Immature natural killer cell (primary cell): ENCODE measurements around the gene SNAP29. TPM values are rescaled to one million over a fixed set of nuclear protein-coding genes. Genes with fewer than 3 reads are reported as not detected.
"Not testable (repeated sequence)": the region's sequence is repeated elsewhere in the genome, so short reads cannot be mapped to it uniquely, and the experiment has no call there.

ENCODE experiments used
- DNase-seq, 3 donors: peaks; one replicate each; pipeline ENCODE4 v3.0.0; 2022; ENCODE audit warnings: mixed read lengths in 1 of 3
- H3K27ac Mint-ChIP-seq, 6 donors: one replicate each; pipeline ENCODE4 v1.8.0; 2020; ENCODE audit warnings: mixed read lengths in 6 of 6, mild to moderate bottlenecking in 5 of 6, inconsistent platforms in 4 of 6, moderate library complexity in 3 of 6
- H3K27me3 Mint-ChIP-seq, 3 donors: one replicate each; pipeline ENCODE4 v1.8.0; 2020 to 2021; ENCODE audit warnings: low read depth in 3 of 3, mild to moderate bottlenecking in 3 of 3, mixed read lengths in 3 of 3, moderate library complexity in 3 of 3, inconsistent platforms in 1 of 3
- H3K36me3 Mint-ChIP-seq, 3 donors: one replicate each; pipeline ENCODE4 v1.8.0; 2020; ENCODE audit warnings: mixed read lengths in 3 of 3, inconsistent platforms in 2 of 3, mild to moderate bottlenecking in 2 of 3
- H3K4me1 Mint-ChIP-seq, 2 donors: one replicate each; pipeline ENCODE4 v1.8.0; 2020; ENCODE audit warnings: inconsistent platforms in 2 of 2, mild to moderate bottlenecking in 2 of 2, mixed read lengths in 2 of 2, moderate library complexity in 1 of 2
- H3K4me3 Mint-ChIP-seq, 5 donors: one replicate each; pipeline ENCODE4 v1.8.0; 2020; ENCODE audit warnings: mild to moderate bottlenecking in 5 of 5, mixed read lengths in 5 of 5, inconsistent platforms in 3 of 5, moderate library complexity in 3 of 5
- H3K9me3 Mint-ChIP-seq, 6 donors: one replicate each; pipeline ENCODE4 v1.8.0; 2020; ENCODE audit warnings: mild to moderate bottlenecking in 6 of 6, mixed read lengths in 6 of 6, inconsistent platforms in 4 of 6, moderate library complexity in 3 of 6
- polyA plus RNA-seq, 3 donors: library from polyadenylated mRNA; unstranded; fragments of 300-500 nt; fragmentation: Illumina TruSeq; gene quantifications; one replicate each; pipeline ENCODE4 v1.2.3, GENCODE V29; 2021

The SNAP29 gene
- polyA plus RNA-seq, 3 donors from 2014 or later: 25.3 to 35.8 (median 35.7) TPM

DNA sequence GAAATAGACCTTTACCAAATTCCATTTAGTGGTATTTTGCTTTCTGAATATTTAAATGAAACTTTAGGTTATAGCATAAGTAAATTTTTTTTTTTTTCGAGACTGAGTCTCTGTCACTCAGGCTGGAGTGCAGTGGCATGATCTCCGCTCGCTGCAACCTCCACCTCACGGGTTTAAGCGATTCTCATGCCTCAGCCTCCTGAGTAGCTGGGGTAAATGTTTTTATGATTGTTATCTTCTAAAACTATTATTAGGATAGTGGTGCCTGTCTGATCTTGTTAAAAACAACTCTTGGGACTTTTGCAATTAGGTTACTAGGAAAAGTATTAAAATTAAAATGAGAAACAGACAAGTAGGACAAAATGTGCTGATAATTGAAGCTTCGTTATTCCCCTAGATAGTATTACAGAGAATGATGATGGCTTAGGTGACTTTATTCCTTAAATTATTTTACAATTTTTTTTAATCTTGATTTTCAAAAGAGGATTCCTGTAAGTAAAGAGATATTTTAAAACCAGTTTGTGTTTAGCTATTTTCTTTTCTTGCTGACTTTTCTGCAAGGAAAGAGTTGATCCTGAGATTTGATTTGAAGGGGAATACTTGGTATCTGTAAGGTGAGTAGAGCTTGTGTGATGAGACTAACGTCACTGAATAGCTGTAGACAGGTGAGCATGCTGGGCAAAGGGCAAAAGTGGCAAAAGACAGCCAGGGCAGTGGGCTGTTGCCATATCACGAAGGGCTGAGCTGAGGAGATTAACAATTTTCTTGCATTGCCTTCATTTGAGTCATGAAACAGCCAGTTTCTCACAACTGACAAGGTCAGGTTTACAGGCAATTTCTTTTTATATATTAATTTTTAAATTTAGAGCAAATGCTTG, 79.2 kb downstream of the SNAP29 start:
- Mint-ChIP-seq H3K27me3 (peaks cover 0 to 6% (median 2%) of the 10 kb centered on the region in 3 donors), H3K4me1 (peaks cover 81 to 88% of the 10 kb centered on the region in 2 donors), H3K4me3 (peak overlapping the region; percentile 6 to 61 (median 40)), H3K36me3 (peaks cover 3 to 10% (median 7%) of the 10 kb centered on the region in 3 donors), H3K27ac (peak overlapping the region in 3 of 6 donors; percentile 23 to 76 (median 58)), H3K9me3 (no peaks in the 10 kb centered on the region)
- DNase-seq: no peak

DNA sequence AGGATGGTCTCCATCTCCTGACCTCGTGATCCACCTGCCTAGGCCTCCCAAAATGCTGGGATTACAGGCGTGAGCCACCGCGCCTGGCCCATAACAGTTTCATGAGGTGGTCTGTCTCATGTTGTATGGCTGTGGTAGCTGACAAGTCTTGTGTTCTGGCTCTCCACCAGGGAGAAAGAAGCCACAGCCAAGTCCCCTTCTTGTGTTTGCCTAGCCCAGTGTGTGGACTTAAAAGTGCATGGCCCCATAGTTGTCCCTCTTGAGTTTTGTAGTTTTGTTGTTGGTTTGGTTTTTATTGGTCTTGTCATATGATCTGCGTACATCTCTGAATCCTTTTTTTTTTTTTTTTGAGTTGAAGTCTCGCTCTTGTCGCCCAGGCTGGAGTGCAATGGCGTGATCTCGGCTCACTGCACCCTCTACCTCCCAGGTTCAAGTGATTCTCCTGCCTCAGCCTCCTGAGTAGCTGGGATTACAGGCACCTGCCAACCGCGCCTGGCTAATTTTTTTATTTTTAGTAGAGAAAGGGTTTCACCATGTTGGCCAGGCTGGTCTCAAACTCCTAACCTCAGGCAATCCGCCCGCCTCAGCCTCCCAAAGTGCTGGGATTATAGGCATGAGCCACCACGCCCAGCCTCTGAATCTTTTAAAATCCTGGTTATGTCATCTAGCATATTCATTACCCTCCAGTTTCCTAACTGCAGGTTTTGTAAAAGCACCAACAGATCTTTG, 80.8 kb downstream of the SNAP29 start:
- H3K9me3 Mint-ChIP-seq, H3K27me3 Mint-ChIP-seq, H3K36me3 Mint-ChIP-seq, DNase-seq: not testable (repeated sequence)
- peak overlapping the region in 5 of 6 donors; percentile 6 to 58 (median 23) for H3K27ac Mint-ChIP-seq
- peaks cover 86 to 87% of the 10 kb centered on the region in 2 donors for H3K4me1 Mint-ChIP-seq
- peak overlapping the region in 3 of 5 donors; percentile 26 to 60 (median 38) for H3K4me3 Mint-ChIP-seq

DNA sequence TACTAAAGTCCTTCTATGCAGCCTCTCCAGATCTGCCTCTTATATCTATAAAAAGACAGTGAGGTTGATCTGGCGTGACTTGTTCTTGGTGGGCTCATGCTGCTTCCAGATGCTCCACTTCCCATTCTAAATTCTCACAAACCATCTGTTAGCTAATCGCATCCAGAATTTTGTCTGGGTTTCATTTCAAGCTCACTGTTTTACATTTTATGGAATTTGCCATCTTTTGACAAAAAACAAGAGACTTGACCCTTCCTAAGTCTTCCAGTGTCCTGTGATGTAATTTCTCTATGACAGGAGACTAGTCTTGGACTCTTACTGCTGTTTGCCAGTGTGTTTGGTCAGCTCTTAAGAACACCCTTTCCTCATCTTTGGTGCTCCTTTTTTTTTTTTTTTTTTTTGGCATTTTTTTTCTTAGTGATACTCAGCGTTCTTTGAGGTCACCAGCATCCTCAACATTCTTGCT, 81.4 kb downstream of the SNAP29 start:
- Mint-ChIP-seq H3K27me3 (peaks cover 0 to 4% (median 2%) of the 10 kb centered on the region in 3 donors), H3K36me3 (peaks cover 0 to 6% (median 3%) of the 10 kb centered on the region in 3 donors), H3K4me3 (peak overlapping the region in 2 of 5 donors; percentile 12 to 60), H3K9me3 (no peaks in the 10 kb centered on the region), H3K27ac (peak overlapping the region in 4 of 6 donors; percentile 5 to 68 (median 40)), H3K4me1 (peaks cover 86 to 89% of the 10 kb centered on the region in 2 donors)
- no peak for DNase-seq

Other genes starting within 250 kb of the SNAP29 start
- gene SERPIND1, start 84.9 kb upstream of the SNAP29 start, polyA plus RNA-seq: under 1 TPM in 1 of 3 donors, not detected in 2; 0.43 TPM
- gene PI4KA, start 196 bp upstream of the SNAP29 start, polyA plus RNA-seq: 10 to 100 TPM; 31.5 to 80.0 (median 33.7) TPM
- 10 to 100 TPM; 26.7 to 50.7 (median 43.1) TPM for gene CRKL, start 58.4 kb downstream of the SNAP29 start, polyA plus RNA-seq
- 1 to 10 TPM in 1 of 3 donors, under 1 TPM in 1, not detected in 1; 0.30 to 1.4 TPM for gene AIFM3, start 108.2 kb downstream of the SNAP29 start, polyA plus RNA-seq
- 10 to 100 TPM in 2 of 3 donors, 1 to 10 TPM in 1; 8.1 to 18.4 (median 11.1) TPM for gene LZTR1, start 123.3 kb downstream of the SNAP29 start, polyA plus RNA-seq
- gene THAP7, start 143.1 kb downstream of the SNAP29 start, polyA plus RNA-seq: 10 to 100 TPM; 28.9 to 41.4 (median 32.9) TPM
- not detected for gene P2RX6, start 156.2 kb downstream of the SNAP29 start, polyA plus RNA-seq
- not detected for gene SLC7A4, start 173.6 kb downstream of the SNAP29 start, polyA plus RNA-seq
- gene LRRC74B, start 186.9 kb downstream of the SNAP29 start, polyA plus RNA-seq: not detected